G401 (cell line): ENCODE results near the gene FAM167B. TPM values are rescaled to one million over a fixed set of nuclear protein-coding genes. Genes with fewer than 3 reads are reported as not detected.
"Not testable (repeated sequence)": the region's sequence is repeated elsewhere in the genome, so short reads cannot be mapped to it uniquely, and the experiment has no call there.

Experiments
- DNase-seq: peaks from one replicate; pipeline ENCODE4 v3.0.0-alpha.2; 2015; ENCODE audit warnings: low spot score
- in situ Hi-C: cut with HindIII; loops from 2 replicates; pipeline ENCODE4 v1.10.0; 2016; ENCODE audit warnings: low sequenced_read_pairs, mixed read lengths
- total RNA-seq: library from RNA; depleted of rRNA; stranded (reverse); fragments of >200 nt; shearing (Covaris generic); gene quantifications from 2 replicates; pipeline ENCODE4 v1.2.3, GENCODE V29; 2014

The FAM167B gene
- total RNA-seq, 1 experiment from 2014 or later = not detected

GRCh38 chr1:32255072-32256071 is 8.3 kb downstream of the FAM167B start:
- in situ Hi-C loops = no loop called here
- no peak for DNase-seq

GRCh38 chr1:32256473-32257226 is 9.6 kb downstream of the FAM167B start:
- no peak for DNase-seq
- in situ Hi-C loops = no loop called here

GRCh38 chr1:32257227-32257508 is 10.1 kb downstream of the FAM167B start:
- no peak for DNase-seq
- in situ Hi-C loops = no loop called here

- DNase-seq, in situ Hi-C loops: not testable (repeated sequence)
Measured at GRCh38 chr1:32263236-32263593, 16.2 kb downstream of the FAM167B start.

- no peak for DNase-seq
- in situ Hi-C loops = no loop called here
Measured at GRCh38 chr1:32263744-32264143, 16.7 kb downstream of the FAM167B start.

- in situ Hi-C loops = no loop called here
Measured at GRCh38 chr1:32265846-32266245, 18.8 kb downstream of the FAM167B start.

GRCh38 chr1:32266921-32267591 is 20.0 kb downstream of the FAM167B start:
- DNase-seq = no peak
- in situ Hi-C loops = no loop called here

More at GRCh38 chr1:32265846-32266245, 18.8 kb downstream of the FAM167B start:
- DNase-seq = no peak

GRCh38 chr1:32269744-32270143 is 22.7 kb downstream of the FAM167B start:
- in situ Hi-C loops = no loop called here
- DNase-seq = no peak

- DNase-seq = no peak
- in situ Hi-C loops = no loop called here
Measured at GRCh38 chr1:32272557-32273390, 25.8 kb downstream of the FAM167B start.

- in situ Hi-C loops = no loop called here
- DNase-seq = no peak
Measured at GRCh38 chr1:32273391-32274208, 26.6 kb downstream of the FAM167B start.

- DNase-seq = no peak
- in situ Hi-C loops = no loop called here
Measured at GRCh38 chr1:32274646-32275340, 27.8 kb downstream of the FAM167B start.

- DNase-seq = no peak
- in situ Hi-C loops = no loop called here
Measured at GRCh38 chr1:32275424-32275823, 28.4 kb downstream of the FAM167B start.

GRCh38 chr1:32276032-32276782 is 29.2 kb downstream of the FAM167B start:
- in situ Hi-C loops = no loop called here
- no peak for DNase-seq

- in situ Hi-C loops = not testable (repeated sequence)
Measured at GRCh38 chr1:32284777-32285176, 37.8 kb downstream of the FAM167B start.

GRCh38 chr1:32285658-32286057 is 38.6 kb downstream of the FAM167B start:
- in situ Hi-C loops = no loop called here
- no peak for DNase-seq

More at GRCh38 chr1:32284777-32285176, 37.8 kb downstream of the FAM167B start:
- DNase-seq = not testable (repeated sequence)

- no peak for DNase-seq
Measured at GRCh38 chr1:32286763-32287162, 39.7 kb downstream of the FAM167B start.

GRCh38 chr1:32289256-32289655 is 42.2 kb downstream of the FAM167B start:
- in situ Hi-C loops = no loop called here
- DNase-seq = no peak

More at GRCh38 chr1:32286763-32287162, 39.7 kb downstream of the FAM167B start:
- in situ Hi-C loops = no loop called here
